GM20431 (cell line): Measurements from ENCODE around the gene IRAK3.

Experiments
- in situ Hi-C: fragments of 300-500 bp; cut with MseI, MboI; formaldehyde crosslinking; loops from one replicate; pipeline ENCODE4 v1.15.0; 2020; ENCODE audit warnings: low sequenced_read_pairs; ENCODE audit not compliant: unreplicated experiment

The IRAK3 gene

GRCh38 chr12:66243911-66244310 is 54.9 kb downstream of the IRAK3 start:
- in situ Hi-C loops: no loop called here

- in situ Hi-C loops: no loop called here
Measured at GRCh38 chr12:66244446-66244845, 55.4 kb downstream of the IRAK3 start.

GRCh38 chr12:66247741-66248140 is 58.7 kb downstream of the IRAK3 start:
- in situ Hi-C loops: no loop called here

GRCh38 chr12:66251049-66251448 is 62.0 kb downstream of the IRAK3 start:
- in situ Hi-C loops: no loop called here

- in situ Hi-C loops: no loop called here
Measured at GRCh38 chr12:66252771-66253170, 63.8 kb downstream of the IRAK3 start.

- in situ Hi-C loops: no loop called here
Measured at GRCh38 chr12:66255737-66256136, 66.7 kb downstream of the IRAK3 start.

GRCh38 chr12:66258011-66258410 is 69.0 kb downstream of the IRAK3 start:
- in situ Hi-C loops: no loop called here

- in situ Hi-C loops: no loop called here
Measured at GRCh38 chr12:66262737-66263136, 73.7 kb downstream of the IRAK3 start.

GRCh38 chr12:66268562-66268961 is 79.5 kb downstream of the IRAK3 start:
- in situ Hi-C loops: no loop called here

- in situ Hi-C loops: no loop called here
Measured at GRCh38 chr12:66269142-66269541, 80.1 kb downstream of the IRAK3 start.

GRCh38 chr12:66269757-66270383 is 80.9 kb downstream of the IRAK3 start:
- in situ Hi-C loops: no loop called here

GRCh38 chr12:66270613-66271012 is 81.6 kb downstream of the IRAK3 start:
- in situ Hi-C loops: no loop called here

GRCh38 chr12:66272650-66273049 is 83.6 kb downstream of the IRAK3 start:
- in situ Hi-C loops: no loop called here

- in situ Hi-C loops: no loop called here
Measured at GRCh38 chr12:66273147-66273546, 84.1 kb downstream of the IRAK3 start.

- in situ Hi-C loops: no loop called here
Measured at GRCh38 chr12:66275040-66275439, 86.0 kb downstream of the IRAK3 start.

- in situ Hi-C loops: no loop called here
Measured at GRCh38 chr12:66279123-66279712, 90.2 kb downstream of the IRAK3 start.

GRCh38 chr12:66280561-66280960 is 91.5 kb downstream of the IRAK3 start:
- in situ Hi-C loops: no loop called here

GRCh38 chr12:66282244-66282643 is 93.2 kb downstream of the IRAK3 start:
- in situ Hi-C loops: no loop called here

GRCh38 chr12:66287275-66287674 is 98.3 kb downstream of the IRAK3 start:
- in situ Hi-C loops: no loop called here

GRCh38 chr12:66288121-66288520 is 99.1 kb downstream of the IRAK3 start:
- in situ Hi-C loops: no loop called here

- in situ Hi-C loops: no loop called here
Measured at GRCh38 chr12:66289485-66289884, 100.5 kb downstream of the IRAK3 start.

- in situ Hi-C loops: no loop called here
Measured at GRCh38 chr12:66290716-66291200, 101.7 kb downstream of the IRAK3 start.
